ENCODE results near the gene KCNQ5.

GRCh38 chr6:72619883-72620696 is 1.8 kb upstream of the KCNQ5 start:
- TF ChIP-seq CTCF (IDR thresholded peaks at IDR 0.05) (no peak), POLR2A (IDR thresholded peaks at IDR 0.05) (no peak), POLR2AphosphoS5 (IDR thresholded peaks at IDR 0.05) (no peak), EP300 (IDR thresholded peaks at IDR 0.05) (no peak)
